A549 treated with Hydrocortisone at 1 μM for 4 hours (cell line): ENCODE data around the gene EGFLAM. TPM values are rescaled to one million over a fixed set of nuclear protein-coding genes. Genes with fewer than 3 reads are reported as not detected.

Source experiments
- total RNA-seq: library from RNA; stranded (reverse); fragments of 200-300 nt; extraction: Qiagen RNA extraction; gene quantifications from 5 replicates; pipeline ENCODE4 v1.2.3, GENCODE V29; 2022

EGFLAM gene
- total RNA-seq, result 0.09 to 0.37 TPM (median 0.32 TPM) in 5 replicates

GRCh38 chr5:38258319-38259061 lies at the start of gene EGFLAM:
Gene EGFLAM (plus strand): TSS chr5:38258559. CDS start chr5:38258755, 196 bp downstream.

